Measurements from ENCODE around the gene CFAP46. TPM values are rescaled to one million over a fixed set of nuclear protein-coding genes. Genes with fewer than 3 reads are reported as not detected.

The CFAP46 gene
- total RNA-seq, 6 experiments from 2014 or later: 0.31 to 1.4 (median 0.32) TPM; not detected in 1

DNA sequence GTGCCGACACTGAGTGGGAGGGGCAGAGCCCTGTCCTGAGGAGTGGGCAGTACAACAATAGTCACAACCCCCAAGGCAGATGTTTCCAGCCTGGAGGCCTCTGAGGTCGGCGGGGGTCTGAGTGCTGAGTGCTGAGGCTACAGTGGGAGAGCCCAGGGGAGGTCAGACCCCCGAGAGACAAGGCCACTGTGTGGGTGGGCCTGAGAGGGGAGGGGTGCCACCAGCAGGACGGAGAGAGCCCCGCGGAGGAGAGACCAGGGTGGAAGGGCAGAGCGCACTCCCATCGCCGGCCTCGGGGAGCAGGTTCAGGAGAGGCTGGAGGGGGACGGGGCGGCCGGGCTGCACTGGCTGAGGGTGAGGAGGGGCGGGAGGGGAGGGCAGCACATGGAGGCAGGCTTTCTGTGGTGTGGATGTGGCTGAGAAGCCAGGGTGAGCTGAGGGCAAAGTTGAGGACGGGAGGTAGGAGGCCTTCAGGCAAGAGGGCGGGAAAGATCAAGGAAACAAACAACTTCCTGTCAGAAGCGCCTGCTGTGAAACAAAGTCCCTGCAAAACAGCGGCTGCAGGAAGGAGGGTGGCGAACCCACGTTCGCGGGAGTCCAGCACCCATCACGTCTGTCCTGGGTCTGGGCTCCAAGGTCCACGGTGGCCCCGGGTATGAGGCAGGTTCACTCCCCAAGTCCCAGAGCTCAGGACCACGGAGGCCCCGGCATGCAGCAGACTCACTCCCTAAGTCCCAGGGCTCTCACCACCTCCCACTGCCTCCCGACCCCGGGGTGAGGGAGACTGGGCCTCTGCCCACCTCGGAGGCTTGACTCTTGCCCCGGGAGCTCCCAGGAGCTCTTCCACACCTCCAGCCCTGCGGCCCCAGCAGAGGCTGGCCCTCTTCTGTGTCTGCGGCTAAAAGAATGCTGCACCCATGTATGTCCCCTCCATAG is 79.6 kb downstream of the CFAP46 start:
- Mint-ChIP-seq H3K4me3 (no peak overlapping the region), H3K27ac (no peak overlapping the region), H3K36me3 (ENCODE audit: low read depth) (no peaks in the 10 kb centered on the region), H3K9me3 (no peaks in the 10 kb centered on the region), H3K4me1 (ENCODE audit: low read depth) (no peaks in the 10 kb centered on the region), H3K27me3 (ENCODE audit: insufficient read depth) (peaks cover 29% of the 10 kb centered on the region)
- DNase-seq: no peak
- no peak for TF ChIP-seq CTCF (IDR thresholded peaks at IDR 0.05)

DNA sequence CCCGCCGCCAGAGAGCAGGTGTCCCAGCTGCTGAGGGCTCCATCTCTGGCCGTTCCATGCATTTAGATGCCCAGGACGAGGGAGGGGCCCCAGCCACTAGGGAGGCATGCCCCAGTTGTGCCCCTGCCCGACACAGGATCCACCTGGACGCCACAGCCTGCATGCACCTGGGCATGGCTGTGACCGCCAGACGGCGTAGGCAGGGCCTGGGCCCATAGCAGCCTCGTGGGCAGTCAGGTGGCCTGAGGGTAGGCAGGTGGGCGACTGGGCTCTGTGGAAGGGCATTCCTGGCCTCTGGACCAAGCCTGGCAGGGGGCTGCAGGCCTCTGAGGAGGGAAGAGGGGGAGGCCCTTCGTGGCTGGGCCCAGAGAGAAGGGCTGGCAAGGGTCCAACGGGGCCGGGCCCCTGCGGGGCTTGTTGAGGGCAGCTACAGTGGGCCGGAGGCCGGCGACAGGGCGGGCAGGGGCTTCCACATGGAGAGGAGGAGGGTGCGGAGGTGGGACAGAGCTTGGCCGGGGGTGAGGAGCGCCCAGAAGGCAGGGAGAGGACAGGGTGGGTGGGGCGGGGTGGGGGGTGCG is 80.4 kb downstream of the CFAP46 start:
- H3K27ac Mint-ChIP-seq: no peak overlapping the region
- no peak overlapping the region for H3K4me3 Mint-ChIP-seq
- H3K36me3 Mint-ChIP-seq (ENCODE audit: low read depth): no peaks in the 10 kb centered on the region
- H3K27me3 Mint-ChIP-seq (ENCODE audit: insufficient read depth): peaks cover 29% of the 10 kb centered on the region
- no peaks in the 10 kb centered on the region for H3K9me3 Mint-ChIP-seq
- no peak for TF ChIP-seq CTCF (IDR thresholded peaks at IDR 0.05)
- no peak for DNase-seq
- H3K4me1 Mint-ChIP-seq (ENCODE audit: low read depth): no peaks in the 10 kb centered on the region

DNA sequence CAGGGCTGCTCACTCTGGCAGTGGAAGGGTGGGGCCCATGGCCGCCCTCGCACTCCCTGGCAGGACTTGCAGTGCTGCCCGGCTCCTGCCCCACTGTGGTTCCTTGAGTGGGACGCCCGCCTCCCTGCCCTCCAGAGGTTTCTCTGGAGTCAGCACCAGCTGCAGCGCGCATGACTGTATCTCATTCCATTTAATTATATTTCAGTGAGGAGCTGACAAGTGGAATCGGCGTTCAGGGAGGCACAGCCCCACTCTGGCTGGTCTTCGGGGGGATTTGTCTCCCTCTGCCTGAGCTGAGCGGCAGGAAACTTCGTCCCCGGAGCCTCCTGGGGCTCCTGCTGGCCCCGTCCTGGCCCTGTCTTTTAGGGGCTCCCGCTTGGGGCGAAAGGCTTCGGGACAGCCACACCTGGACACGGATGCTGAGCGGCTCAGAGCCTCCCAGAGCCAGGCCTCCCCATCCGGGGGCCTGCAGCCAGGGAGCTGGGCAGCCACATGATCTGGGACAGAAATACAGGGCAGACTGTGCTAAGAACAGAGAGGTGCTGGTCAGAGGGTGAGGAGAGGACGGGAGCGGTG is 81.2 kb downstream of the CFAP46 start:
- no peak for TF ChIP-seq CTCF (IDR thresholded peaks at IDR 0.05)
- H3K4me1 Mint-ChIP-seq (ENCODE audit: low read depth): no peaks in the 10 kb centered on the region
- no peaks in the 10 kb centered on the region for H3K9me3 Mint-ChIP-seq
- H3K27ac Mint-ChIP-seq: no peak overlapping the region
- no peaks in the 10 kb centered on the region for H3K36me3 Mint-ChIP-seq (ENCODE audit: low read depth)
- H3K4me3 Mint-ChIP-seq: no peak overlapping the region
- DNase-seq: no peak
- peaks cover 26% of the 10 kb centered on the region for H3K27me3 Mint-ChIP-seq (ENCODE audit: insufficient read depth)

- Mint-ChIP-seq H3K9me3 (no peaks in the 10 kb centered on the region), H3K27ac (no peak overlapping the region), H3K4me3 (no peak overlapping the region), H3K27me3 (ENCODE audit: insufficient read depth) (peaks cover 24% of the 10 kb centered on the region), H3K4me1 (ENCODE audit: low read depth) (no peaks in the 10 kb centered on the region), H3K36me3 (ENCODE audit: low read depth) (no peaks in the 10 kb centered on the region)
- no peak for TF ChIP-seq CTCF (IDR thresholded peaks at IDR 0.05)
- no peak for DNase-seq
Observed at GRCh38 chr10:132860532-132860931, 81.8 kb downstream of the CFAP46 start.

DNA sequence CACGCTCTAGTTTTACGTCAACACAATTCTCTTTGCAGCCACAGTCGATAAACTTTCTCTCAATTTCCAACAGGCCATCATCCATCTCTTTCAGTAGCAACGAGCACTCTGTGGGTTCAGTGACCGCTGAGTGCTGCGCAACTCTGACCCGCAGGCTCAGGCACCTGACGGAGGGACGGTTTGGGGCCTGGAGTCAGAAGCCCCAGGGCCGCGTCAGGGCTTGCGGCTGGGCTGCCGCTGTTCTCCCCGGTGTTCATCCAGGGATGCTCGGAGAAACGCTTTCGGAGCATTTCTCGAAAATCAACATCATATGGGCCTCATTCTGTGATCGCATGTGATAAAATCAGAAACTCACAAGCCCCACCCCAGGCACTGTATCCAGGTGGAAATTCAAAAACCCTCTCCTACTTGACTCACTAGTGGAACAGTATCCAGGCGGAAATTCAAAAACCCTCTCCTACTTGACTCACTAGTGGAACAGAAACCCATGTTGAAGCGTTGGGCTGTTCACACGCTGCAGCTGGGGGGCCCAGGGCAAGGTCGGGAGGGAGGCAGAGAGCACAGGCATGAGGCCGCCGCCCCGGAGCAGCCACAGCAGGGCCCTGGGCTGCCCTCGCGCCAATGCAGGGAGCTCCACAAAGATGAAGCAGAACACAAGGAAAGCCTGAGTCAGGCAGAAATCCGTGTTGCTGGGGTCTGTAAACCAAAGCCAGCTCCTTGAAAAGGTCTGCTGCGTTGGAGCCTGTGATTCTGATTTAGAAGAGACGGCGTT is 83.1 kb downstream of the CFAP46 start:
- Mint-ChIP-seq H3K27ac (no peak overlapping the region), H3K27me3 (ENCODE audit: insufficient read depth) (peaks cover 27% of the 10 kb centered on the region), H3K9me3 (no peaks in the 10 kb centered on the region)

More for the DNA sequence above, 83.1 kb downstream of the CFAP46 start:
- no peaks in the 10 kb centered on the region for H3K36me3 Mint-ChIP-seq (ENCODE audit: low read depth)
- TF ChIP-seq CTCF (IDR thresholded peaks at IDR 0.05): no peak
- no peaks in the 10 kb centered on the region for H3K4me1 Mint-ChIP-seq (ENCODE audit: low read depth)
- DNase-seq: no peak
- no peak overlapping the region for H3K4me3 Mint-ChIP-seq

Data from HFFc6 (cell line).